Right lung (tissue), 5 donors: ENCODE data around the gene TM4SF1. TPM values are rescaled to one million over a fixed set of nuclear protein-coding genes. Genes with fewer than 3 reads are reported as not detected.
"Not testable (repeated sequence)": the region's sequence is repeated elsewhere in the genome, so short reads cannot be mapped to it uniquely, and the experiment has no call there.

Experiments used
- DNase-seq, 2 donors: peaks; one replicate each; pipeline ENCODE4 v3.0.0-alpha.2; 2013
- polyA plus RNA-seq, 5 donors: library from polyadenylated mRNA; unstranded; fragments of 120-200 nt; gene quantifications; one replicate each; pipeline versions ENCODE4 v1.2.1 to v1.2.3, GENCODE V29; 2013; ENCODE audit warnings: inconsistent platforms in 1 of 5, low replicate concordance in 1 of 5; ENCODE audit not compliant: insufficient read length in 5 of 5, insufficient read depth in 1 of 5

TM4SF1 gene
- polyA plus RNA-seq, 5 donors = 82.5 to 135 (median 109) TPM

DNA sequence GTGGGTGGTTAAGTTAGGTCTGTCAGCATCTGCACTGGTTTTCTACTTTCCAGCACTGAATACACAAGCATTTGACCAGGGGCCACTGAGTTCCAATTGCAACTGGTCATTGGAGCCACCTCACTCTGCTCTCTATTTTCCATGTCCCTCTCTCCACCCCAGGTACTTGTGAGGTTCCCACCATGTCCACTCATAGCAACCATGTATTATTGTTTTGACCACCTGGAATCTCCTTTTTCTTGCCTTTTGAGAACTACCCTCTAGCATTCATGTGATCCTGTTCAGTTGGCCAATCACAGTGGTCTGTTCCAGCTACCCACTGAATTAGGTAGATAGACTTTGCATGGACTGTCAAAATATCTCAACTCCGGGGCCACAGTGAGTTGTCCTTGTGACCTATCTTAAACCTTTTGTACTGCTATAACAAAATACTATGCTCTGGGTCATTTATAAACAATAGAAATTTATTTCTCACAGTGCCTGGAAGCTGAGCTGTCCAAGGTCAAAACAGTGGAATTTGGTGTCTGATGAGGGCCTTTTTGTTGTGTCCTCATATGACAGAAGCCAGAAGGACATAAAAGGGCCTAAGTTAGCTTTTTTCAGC is 23.8 kb downstream of the TM4SF1 start:
- no peak for DNase-seq

DNA sequence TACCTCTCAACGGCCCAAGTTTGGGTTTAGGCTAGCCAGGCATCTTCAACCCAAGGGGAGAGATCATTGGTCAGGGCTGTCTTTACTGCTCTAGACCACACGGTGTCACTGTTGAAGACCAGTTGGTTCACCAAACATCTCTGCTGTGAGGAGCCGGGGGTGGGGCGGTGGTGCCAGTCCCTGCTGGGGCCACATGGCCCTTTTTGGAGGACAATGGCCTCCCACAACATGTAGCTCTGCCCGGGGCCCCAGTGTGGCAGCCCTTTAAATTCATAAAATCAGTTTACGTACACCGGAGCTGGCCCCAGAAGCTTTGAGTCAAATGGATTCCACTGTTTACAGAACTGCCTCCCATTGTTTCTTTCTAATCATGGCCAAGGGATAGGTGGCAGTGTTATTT is 24.9 kb downstream of the TM4SF1 start:
- DNase-seq = no peak

GRCh38 chr3:149343951-149344350 is 33.5 kb downstream of the TM4SF1 start:
- no peak for DNase-seq

- no peak for DNase-seq
These were observed 34.8 kb downstream of the TM4SF1 start for GRCh38 chr3:149342413-149343380.

DNA sequence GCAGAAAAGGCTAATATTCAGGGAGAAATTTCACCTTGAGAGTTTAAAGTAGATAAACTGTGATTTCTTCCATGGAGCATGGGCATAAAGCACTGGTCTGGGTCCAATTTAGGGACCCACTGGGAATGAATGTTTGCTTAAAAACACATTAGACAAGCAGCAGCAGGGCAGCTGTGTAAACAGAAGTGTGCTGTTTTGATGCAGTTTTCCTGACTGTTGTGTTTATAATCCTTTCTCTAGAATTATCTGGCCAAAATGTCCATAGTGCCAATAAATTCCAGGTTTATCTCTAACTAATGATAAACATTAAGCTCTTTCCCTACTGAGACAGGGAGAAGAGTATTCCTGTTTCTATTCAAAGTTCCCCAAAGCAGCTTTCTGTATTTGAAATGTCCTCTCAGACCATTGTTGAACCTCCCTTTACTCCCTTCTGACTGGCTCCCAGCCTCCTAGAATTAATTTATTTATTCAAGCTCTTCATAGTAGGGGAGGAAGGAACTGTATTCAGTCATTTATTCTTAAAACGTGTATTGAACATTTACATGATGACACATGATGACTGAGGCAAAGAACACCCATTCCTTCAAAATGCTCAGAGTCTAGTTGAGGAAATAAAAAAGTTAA is 37.0 kb downstream of the TM4SF1 start:
- no peak for DNase-seq

GRCh38 chr3:149339931-149340309 is 37.5 kb downstream of the TM4SF1 start:
- peak; percentile 24 to 36 for DNase-seq

- DNase-seq = not testable (repeated sequence)
These were observed 40.0 kb downstream of the TM4SF1 start for GRCh38 chr3:149337486-149337885.

- no peak for DNase-seq
These were observed 40.5 kb downstream of the TM4SF1 start for GRCh38 chr3:149336925-149337324.

GRCh38 chr3:149333176-149333859 is 44.1 kb downstream of the TM4SF1 start, which contains the start of gene TM4SF18:
TM4SF18 (minus strand) TSS chr3:149333636; CDS start chr3:149333382, 254 bp downstream.
- no peak for DNase-seq

GRCh38 chr3:149332771-149333170 is 44.7 kb downstream of the TM4SF1 start:
- DNase-seq = no peak

GRCh38 chr3:149332227-149332765 is 45.2 kb downstream of the TM4SF1 start:
- no peak for DNase-seq

DNA sequence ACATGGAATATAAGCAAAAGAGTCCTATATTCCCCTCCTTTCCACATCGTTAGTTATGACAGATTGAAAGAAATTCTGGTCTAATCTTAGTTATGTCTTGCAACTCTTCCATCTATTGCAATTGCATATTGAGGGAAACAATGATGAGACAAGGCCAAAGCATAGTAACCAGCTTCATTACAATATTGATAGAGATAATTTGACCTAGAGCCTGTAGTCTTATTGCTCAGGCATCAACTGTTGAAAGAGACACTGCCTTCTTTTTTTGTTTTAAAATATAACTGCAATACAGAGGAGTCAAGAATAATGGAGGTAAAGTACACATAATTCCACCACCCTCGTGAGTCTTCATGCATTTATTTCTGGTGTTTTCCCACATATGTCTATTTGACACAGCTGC is 46.1 kb downstream of the TM4SF1 start:
- DNase-seq = no peak

GRCh38 chr3:149330609-149331331 is 46.7 kb downstream of the TM4SF1 start:
- no peak for DNase-seq

DNA sequence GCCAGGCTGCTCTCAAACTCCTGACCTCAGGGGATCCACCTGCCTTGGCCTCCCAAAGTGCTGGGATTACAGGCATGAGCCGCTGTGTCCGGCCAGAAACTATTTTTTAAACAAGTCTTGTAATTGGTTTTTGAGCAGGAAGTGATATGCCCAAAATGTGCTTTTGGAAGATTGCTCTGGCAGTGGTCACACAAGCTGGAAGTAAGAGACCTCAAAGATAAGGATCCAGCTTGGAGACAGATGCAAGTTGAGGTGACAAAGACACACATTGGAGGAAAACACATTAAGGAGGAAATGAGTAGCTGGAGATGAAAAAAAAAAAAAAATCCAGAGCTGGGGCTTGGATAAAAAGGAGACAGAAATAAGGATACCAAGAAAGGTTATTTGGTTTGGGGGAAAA is 50.3 kb downstream of the TM4SF1 start:
- no peak for DNase-seq

GRCh38 chr3:149325581-149325980 is 51.9 kb downstream of the TM4SF1 start:
- no peak for DNase-seq

GRCh38 chr3:149324332-149324731 is 53.1 kb downstream of the TM4SF1 start:
- no peak for DNase-seq

DNA sequence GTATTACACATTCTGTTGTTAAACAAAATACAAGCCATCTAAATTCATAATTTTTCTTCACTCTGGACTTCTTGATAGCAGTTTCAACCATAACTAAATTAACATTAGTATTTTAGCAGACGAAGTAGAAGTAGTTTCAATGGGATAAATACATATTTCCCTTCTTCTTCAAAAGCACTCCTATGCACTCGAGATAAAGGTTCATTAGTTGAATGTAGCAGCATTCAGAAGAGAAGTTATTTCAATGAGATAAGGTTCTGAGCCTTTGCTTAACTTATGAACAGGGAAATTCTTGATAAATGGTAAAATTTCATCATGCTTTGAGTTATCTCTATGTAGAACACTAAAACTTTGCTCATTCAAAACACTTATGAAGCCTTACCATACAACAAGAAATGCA is 55.8 kb downstream of the TM4SF1 start:
- no peak for DNase-seq

- DNase-seq = no peak
These were observed 56.3 kb downstream of the TM4SF1 start for GRCh38 chr3:149321136-149321535.

- DNase-seq = no peak
These were observed 57.7 kb downstream of the TM4SF1 start for GRCh38 chr3:149319750-149320149.
